ENCODE measurements around the gene TNP1. TPM values are rescaled to one million over a fixed set of nuclear protein-coding genes. Genes with fewer than 3 reads are reported as not detected.

Gene TNP1
- total and polyA plus RNA-seq, 2 experiments from 2014 or later = not detected

GRCh38 chr2:216829533-216829932 lies 30.3 kb downstream of the TNP1 start:
- Mint-ChIP-seq H3K27me3 (ENCODE audit: insufficient read depth, low read depth, poor library complexity) (peaks cover 4% of the 10 kb centered on the region), H3K9me3 (no peaks in the 10 kb centered on the region), H3K4me1 (peaks cover 7% of the 10 kb centered on the region; the same call in 2 of the 3 replicates), H3K36me3 (ENCODE audit: low read depth) (no peaks in the 10 kb centered on the region), H3K4me3 (no peak overlapping the region), H3K27ac (no peak overlapping the region)
- H3K4me1 ChIP-seq (ENCODE audit: insufficient read depth) = no peaks in the 10 kb centered on the region
- no peak overlapping the region for H3K4me2 ChIP-seq
- no peaks in the 10 kb centered on the region for H3K27me3 ChIP-seq (ENCODE audit: insufficient read depth)
- no peak for ATAC-seq
- H4K20me1 ChIP-seq (replicated peaks; ENCODE audit: insufficient read depth) = no peaks in the 10 kb centered on the region
- no peaks in the 10 kb centered on the region for H3K79me2 ChIP-seq (replicated peaks; ENCODE audit: insufficient read depth)
- H3K4me3 ChIP-seq = no peak overlapping the region
- H3K36me3 ChIP-seq (ENCODE audit: insufficient read depth) = no peaks in the 10 kb centered on the region
- H3K9me2 ChIP-seq (ENCODE audit: insufficient read depth) = 0 out of 2 replicates have a peak, but pooled peaks cover 3% of the 10 kb centered on the region
- DNase-seq (ENCODE audit: low spot score) = no peak
- no peak overlapping the region for H3K27ac ChIP-seq (ENCODE audit: low read depth)
- no peaks in the 10 kb centered on the region for H3F3A ChIP-seq (replicated peaks; ENCODE audit: low read depth)
- H2AFZ ChIP-seq = no peak overlapping the region
- TF ChIP-seq STAT1 (IDR thresholded peaks at IDR 0.05; ENCODE audit: unreplicated experiment) (no peak), CREB1 (CRISPR knock-in tag; IDR thresholded peaks at IDR 0.05; ENCODE audit: low read depth) (no peak), CTCF (conservative IDR thresholded peaks at IDR 0.05; ENCODE audit: low read depth in 2 of 2) (no peak), ETS1 (IDR thresholded peaks at IDR 0.05) (no peak), EZH2phosphoT487 (IDR thresholded peaks at IDR 0.05; ENCODE audit: unreplicated experiment) (no peak), POLR2AphosphoS5 (IDR thresholded peaks at IDR 0.05; ENCODE audit: low read depth) (no peak), REST (IDR thresholded peaks at IDR 0.05; ENCODE audit: unreplicated experiment) (no peak), ZNF462 (CRISPR knock-in tag; IDR thresholded peaks at IDR 0.05) (no peak), JUNB (IDR thresholded peaks at IDR 0.05; ENCODE audit: unreplicated experiment) (no peak), ZNF331 (CRISPR knock-in tag; IDR thresholded peaks at IDR 0.05; ENCODE audit: low read depth) (no peak), NANOG (IDR thresholded peaks at IDR 0.05; ENCODE audit: borderline replicate concordance) (no peak), EZH2 (IDR thresholded peaks at IDR 0.05; ENCODE audit: low read depth, unreplicated experiment) (no peak), ZNF114 (CRISPR knock-in tag; IDR thresholded peaks at IDR 0.05) (no peak)
